OCI-LY1 (cell line): Measurements from ENCODE around the gene ITGA7.

ENCODE experiments used
- CTCF ChIP-seq: fragments of 200-600 bp; sonication (generic), shearing (Covaris generic); IDR thresholded peaks from 2 replicates; pipeline ENCODE4 v1.5.1; 2017; ENCODE audit warnings: mild to moderate bottlenecking, antibody characterized with exemption, low read length, moderate library complexity, mixed read lengths
- EZH2 ChIP-seq: fragments of 200-600 bp; sonication (generic), shearing (Covaris generic); IDR thresholded peaks from 2 replicates; pipeline ENCODE4 v1.8.0; 2017; ENCODE audit warnings: borderline replicate concordance, mixed run types, mild to moderate bottlenecking, antibody characterized with exemption, low read length, moderate library complexity, mixed read lengths

DNA sequence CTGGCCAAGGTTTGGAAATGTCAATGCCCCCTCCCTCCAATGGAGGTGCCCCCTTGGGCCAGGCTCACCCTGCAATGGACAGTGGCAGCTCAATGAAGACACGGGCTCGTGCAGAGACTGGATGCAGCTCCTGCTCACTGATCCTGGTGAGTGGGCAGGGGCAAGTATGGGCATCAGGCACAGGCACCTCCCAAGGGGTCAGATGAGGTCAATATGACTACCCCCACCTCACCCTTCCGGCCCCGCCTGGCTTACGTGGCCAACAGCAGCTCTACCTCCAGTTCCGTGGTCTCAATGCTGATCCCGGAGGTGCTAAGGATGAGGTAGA lies 13.6 kb downstream of the ITGA7 start:
- TF ChIP-seq CTCF (no peak), EZH2 (no peak)
